Chondrocyte (in vitro differentiated cells): ENCODE results near the gene NRK. TPM values are rescaled to one million over a fixed set of nuclear protein-coding genes. Genes with fewer than 3 reads are reported as not detected.
"Not testable (repeated sequence)": the region's sequence is repeated elsewhere in the genome, so short reads cannot be mapped to it uniquely, and the experiment has no call there.

Experiments
- DNase-seq: peaks from one replicate; pipeline ENCODE4 v3.0.0; 2021; ENCODE audit warnings: mixed read lengths, low spot score
- H3K27ac Mint-ChIP-seq: one replicate; pipeline ENCODE4 v1.8.0; 2021; ENCODE audit warnings: mild to moderate bottlenecking, moderate library complexity, mixed read lengths; ENCODE audit not compliant: unreplicated experiment
- H3K27me3 Mint-ChIP-seq: 2 replicates; pipeline ENCODE4 v1.8.0; 2021; ENCODE audit warnings: low read depth, mixed read lengths
- H3K36me3 Mint-ChIP-seq: 2 replicates; pipeline ENCODE4 v1.8.0; 2021; ENCODE audit warnings: low read depth, mixed read lengths
- H3K4me1 Mint-ChIP-seq: 2 replicates; pipeline ENCODE4 v1.8.0; 2021; ENCODE audit warnings: low read depth, mild to moderate bottlenecking, mixed read lengths
- H3K4me3 Mint-ChIP-seq: one replicate; pipeline ENCODE4 v1.8.0; 2021; ENCODE audit warnings: mild to moderate bottlenecking, moderate library complexity, mixed read lengths; ENCODE audit not compliant: unreplicated experiment
- H3K9me3 Mint-ChIP-seq: 2 replicates; pipeline ENCODE4 v1.8.0; 2021; ENCODE audit warnings: low read depth, mixed read lengths
- CTCF ChIP-seq: fragments of 200-600 bp; sonication (generic); IDR thresholded peaks from 2 replicates; pipeline ENCODE4 v1.5.0; 2021; ENCODE audit warnings: antibody characterized with exemption, mild to moderate bottlenecking, moderate library complexity
- total RNA-seq: library from RNA; stranded (reverse); gene quantifications from 3 replicates; pipeline ENCODE4 v1.2.1, GENCODE V29; 2021

The NRK gene
- total RNA-seq, 1 donor from 2014 or later: 13.1 TPM

DNA sequence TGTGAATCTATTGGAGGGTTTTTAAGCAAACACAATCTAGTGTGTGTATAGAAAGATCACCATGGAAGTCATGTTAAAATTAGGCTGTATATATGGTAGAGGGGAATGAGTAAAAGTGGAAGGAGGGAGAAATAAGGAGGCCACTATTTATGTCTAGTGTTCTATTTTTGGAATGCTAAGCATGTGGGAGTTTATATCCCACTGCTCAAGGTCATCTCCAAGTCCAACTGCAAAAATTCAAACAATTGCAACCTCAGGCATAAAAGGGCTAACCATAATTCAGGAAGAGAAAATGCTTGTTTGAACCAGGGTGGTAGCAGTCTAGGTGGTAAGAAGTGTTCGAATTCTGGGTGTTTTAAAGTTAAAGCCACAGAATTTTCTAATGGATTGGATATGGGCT, 177.0 kb downstream of the NRK start:
- TF ChIP-seq CTCF: no peak
- Mint-ChIP-seq H3K4me3 (no peak overlapping the region), H3K27me3 (no peaks in the 10 kb centered on the region), H3K9me3 (peaks cover 9% of the 10 kb centered on the region), H3K4me1 (peaks cover 3% of the 10 kb centered on the region), H3K27ac (no peak overlapping the region), H3K36me3 (no peaks in the 10 kb centered on the region)
- no peak for DNase-seq

DNA sequence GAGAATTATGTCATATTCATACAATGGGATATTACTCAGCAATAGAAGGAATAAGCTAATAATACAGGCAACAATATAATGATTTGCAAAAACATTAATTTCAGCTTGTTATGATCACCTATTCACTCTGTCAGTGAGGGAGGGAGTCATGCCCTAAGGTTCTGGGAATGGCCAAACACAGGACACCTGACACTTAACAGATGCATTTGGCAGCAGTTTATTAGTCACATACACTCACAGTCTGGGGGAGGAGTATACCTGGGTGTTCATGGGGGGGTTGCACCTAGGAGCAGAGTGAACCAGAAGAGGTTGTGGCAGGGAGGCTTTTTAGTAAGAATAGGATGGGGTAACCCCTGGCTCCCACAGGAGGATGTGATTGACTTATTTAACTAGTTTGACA, 177.9 kb downstream of the NRK start:
- no peak overlapping the region for H3K27ac Mint-ChIP-seq
- H3K36me3 Mint-ChIP-seq: no peaks in the 10 kb centered on the region
- no peak for TF ChIP-seq CTCF
- no peaks in the 10 kb centered on the region for H3K27me3 Mint-ChIP-seq
- no peak overlapping the region for H3K4me3 Mint-ChIP-seq
- peaks cover 9% of the 10 kb centered on the region for H3K9me3 Mint-ChIP-seq
- H3K4me1 Mint-ChIP-seq: peaks cover 3% of the 10 kb centered on the region
- no peak for DNase-seq

DNA sequence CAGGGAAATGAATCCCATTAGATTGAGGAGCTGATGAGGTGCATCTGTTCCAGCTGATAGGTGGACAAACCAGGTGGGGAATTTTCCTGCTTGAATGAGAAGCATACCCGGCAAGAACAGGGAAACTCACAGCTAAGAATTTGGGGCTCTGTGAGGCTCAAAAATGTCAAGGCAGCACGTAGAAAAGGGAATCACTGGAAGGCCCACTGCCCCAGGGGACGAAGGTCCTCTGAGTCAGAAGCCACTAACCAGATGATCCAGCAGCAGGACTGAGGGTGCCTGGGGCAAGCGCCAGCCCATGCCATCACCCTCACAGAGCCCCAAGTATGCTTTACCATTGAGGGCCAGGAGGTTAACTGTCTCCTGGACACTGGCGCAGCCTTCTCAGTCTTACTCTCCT, 178.3 kb downstream of the NRK start:
- H3K36me3 Mint-ChIP-seq, H3K4me3 Mint-ChIP-seq, H3K9me3 Mint-ChIP-seq, H3K27me3 Mint-ChIP-seq, H3K27ac Mint-ChIP-seq, DNase-seq, H3K4me1 Mint-ChIP-seq: not testable (repeated sequence)

DNA sequence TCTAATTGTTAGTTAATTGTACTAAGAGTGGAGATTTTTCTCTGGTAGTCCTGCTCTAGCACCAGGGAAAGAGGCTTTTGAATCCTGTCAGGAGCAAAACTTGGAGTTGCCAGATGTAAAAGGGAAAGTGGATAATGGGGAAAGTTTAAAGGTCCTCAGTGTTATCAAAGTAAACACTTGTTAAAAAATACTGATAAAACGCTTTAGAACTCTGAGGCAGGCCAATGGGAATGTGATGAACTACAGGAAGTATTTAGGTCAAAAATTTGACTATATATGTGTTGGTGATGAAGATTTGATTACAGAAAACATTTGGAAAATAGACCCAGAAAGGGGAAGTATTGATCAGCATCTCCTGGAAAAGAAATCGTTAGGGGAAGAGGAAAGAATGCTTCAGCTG, 183.3 kb downstream of the NRK start:
- H3K4me3 Mint-ChIP-seq: no peak overlapping the region

GRCh38 chrX:106007815-106008214, 185.5 kb downstream of the NRK start:
- no peaks in the 10 kb centered on the region for H3K4me1 Mint-ChIP-seq
- no peak for TF ChIP-seq CTCF
- no peaks in the 10 kb centered on the region for H3K27me3 Mint-ChIP-seq
- H3K36me3 Mint-ChIP-seq: no peaks in the 10 kb centered on the region
- H3K4me3 Mint-ChIP-seq: no peak overlapping the region
- peaks cover 39% of the 10 kb centered on the region for H3K9me3 Mint-ChIP-seq
- DNase-seq: no peak
- no peak overlapping the region for H3K27ac Mint-ChIP-seq

More for the DNA sequence above, 183.3 kb downstream of the NRK start:
- Mint-ChIP-seq H3K27me3 (no peaks in the 10 kb centered on the region), H3K9me3 (peaks cover 24% of the 10 kb centered on the region), H3K27ac (no peak overlapping the region), H3K4me1 (no peaks in the 10 kb centered on the region), H3K36me3 (no peaks in the 10 kb centered on the region)
- no peak for DNase-seq
- no peak for TF ChIP-seq CTCF

Other genes starting within 250 kb of the NRK start
- gene SERPINA7, start 216.2 kb downstream of the NRK start, total RNA-seq: not detected in 3 replicates